Mucosa of descending colon (tissue), 3 donors: ENCODE data around the gene COL24A1. TPM values are rescaled to one million over a fixed set of nuclear protein-coding genes. Genes with fewer than 3 reads are reported as not detected.
A peak's percentile ranks its signal among the peaks of the same experiment; 100 is the strongest.

Source experiments
- ATAC-seq: fragments of 200-7000 bp; cut with Tn5 transposase; one replicate; pipeline ENCODE4 v1.9.1; 2020; ENCODE audit warnings: mild to moderate bottlenecking, moderate library complexity
- DNase-seq, 3 donors: peaks; one replicate each; pipeline ENCODE4 v3.0.0-alpha.2; 2020
- H3K36me3 ChIP-seq: fragments of 200-600 bp; one replicate; pipeline ENCODE4 v1.8.0; 2021; ENCODE audit warnings: low read depth, mild to moderate bottlenecking
- H3K4me1 ChIP-seq: fragments of 200-600 bp; one replicate; pipeline ENCODE4 v1.8.0; 2021; ENCODE audit warnings: low read depth, mild to moderate bottlenecking
- H3K4me3 ChIP-seq: fragments of 200-600 bp; one replicate; pipeline ENCODE4 v1.8.0; 2021; ENCODE audit warnings: mild to moderate bottlenecking
- H3K9me3 ChIP-seq: fragments of 200-600 bp; one replicate; pipeline ENCODE4 v1.8.0; 2021; ENCODE audit warnings: mild to moderate bottlenecking
- CTCF ChIP-seq: fragments of 200-600 bp; IDR thresholded peaks from one replicate; pipeline ENCODE4 v1.8.0; 2022; ENCODE audit warnings: antibody characterized with exemption, mild to moderate bottlenecking
- intact Hi-C, 2 donors: fragments of 100-400 bp; cut with DNase I in 1 of 2; cut with micrococcal nuclease in 1 of 2; formaldehyde crosslinking; loops; one replicate each; pipeline versions ENCODE4 v1.11.0 to v1.11.1; 2022; cut with DNase I, micrococcal nuclease
- total RNA-seq, 3 donors: library from RNA; stranded (reverse); fragmentation: NEBNext Ultra II Directional in 2 of 3; extraction: Animal tissue kit (Norgen Biotek cat#: 25700) in 2 of 3; gene quantifications; one replicate each; pipeline versions ENCODE4 v1.2.1 to v1.2.4, GENCODE V29; 2021 to 2023
- donor health status: DM: no; HTN: no; CAD: no; lungs with moderate emphysema.
- donor health status: DM: no; HTN: no; CAD: no.
- donor health status: DM: no; HTN: yes; CAD: no.

The COL24A1 gene
- total RNA-seq, 3 donors from 2014 or later: 0.41 to 6.2 (median 1.1) TPM

GRCh38 chr1:85708829-85709227, 447.7 kb downstream of the COL24A1 start:
- Histone ChIP-seq H3K36me3 (peaks cover 4% of the 10 kb centered on the region), H3K4me1 (peaks cover 12% of the 10 kb centered on the region), H3K9me3 (no peaks in the 10 kb centered on the region), H3K4me3 (no peak overlapping the region)
- intact Hi-C loops: no loop called here
- TF ChIP-seq CTCF: no peak
- DNase-seq (peak; percentile 74 to 80 (median 78)), ATAC-seq (peak; percentile 80)

GRCh38 chr1:85707990-85708828, 448.4 kb downstream of the COL24A1 start, which contains the start of gene ZNHIT6:
TSS of gene ZNHIT6 (minus strand) at chr1:85708433. CDS start at chr1:85708284, 149 bp downstream.
- Histone ChIP-seq H3K9me3 (no peaks in the 10 kb centered on the region), H3K4me1 (peaks cover 12% of the 10 kb centered on the region), H3K4me3 (peak within 1 kb of the TSS; percentile 47), H3K36me3 (peaks cover 4% of the 10 kb centered on the region)
- intact Hi-C loops: no loop called here
- ATAC-seq (peak; percentile 96), DNase-seq (peak; percentile 91 to 95 (median 93))
- peak; percentile 27 for TF ChIP-seq CTCF

GRCh38 chr1:85707267-85707989, 449.1 kb downstream of the COL24A1 start:
- no peak for DNase-seq
- peaks cover 4% of the 10 kb centered on the region for H3K36me3 ChIP-seq
- H3K9me3 ChIP-seq: no peaks in the 10 kb centered on the region
- TF ChIP-seq CTCF: no peak
- peak overlapping the region; percentile 47 for H3K4me3 ChIP-seq
- H3K4me1 ChIP-seq: peaks cover 12% of the 10 kb centered on the region
- ATAC-seq: no peak
- intact Hi-C loops: no loop called here

GRCh38 chr1:85705940-85706339, 450.6 kb downstream of the COL24A1 start:
- intact Hi-C loops: no loop called here
- ATAC-seq (no peak), DNase-seq (no peak)
- Histone ChIP-seq H3K36me3 (peaks cover 4% of the 10 kb centered on the region), H3K9me3 (no peaks in the 10 kb centered on the region), H3K4me1 (peaks cover 12% of the 10 kb centered on the region), H3K4me3 (no peak overlapping the region)
- TF ChIP-seq CTCF: no peak

GRCh38 chr1:85700422-85700821, 456.1 kb downstream of the COL24A1 start:
- intact Hi-C loops: no loop called here
- DNase-seq (no peak), ATAC-seq (no peak)
- Histone ChIP-seq H3K9me3 (no peaks in the 10 kb centered on the region), H3K36me3 (peaks cover 4% of the 10 kb centered on the region), H3K4me3 (no peak overlapping the region), H3K4me1 (no peaks in the 10 kb centered on the region)
- no peak for TF ChIP-seq CTCF
